Measurements from ENCODE around the gene RALGPS1. TPM values are rescaled to one million over a fixed set of nuclear protein-coding genes. Genes with fewer than 3 reads are reported as not detected.

RALGPS1 gene
- total RNA-seq, 1 experiment from 2014 or later, result 18.6 TPM

DNA sequence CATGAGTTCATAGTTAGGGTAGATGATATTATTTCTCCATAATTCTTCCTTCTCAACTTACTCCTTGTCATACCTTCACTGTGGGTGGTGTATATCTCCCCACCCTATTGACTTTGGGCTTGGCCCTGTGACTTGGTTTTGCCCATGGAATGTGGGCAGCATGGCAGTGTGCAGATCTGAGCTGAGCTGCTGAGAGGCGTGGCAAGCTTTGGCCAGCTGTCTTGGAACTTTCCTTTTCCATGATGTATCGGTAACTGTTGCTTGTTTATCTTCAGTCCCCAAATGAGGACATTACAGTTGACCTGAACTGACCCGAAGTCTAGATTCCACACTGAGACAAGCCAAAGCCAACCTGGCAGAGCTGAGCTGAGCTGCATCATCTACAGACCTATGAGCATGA lies 70.4 kb downstream of the RALGPS1 start:
- Histone ChIP-seq H3T11ph (ENCODE audit: low read length) (no peak overlapping the region), H2AFZ (ENCODE audit: low read length) (no peak overlapping the region), H2BK15ac (ENCODE audit: low read depth, low read length) (no peak overlapping the region), H4K20me1 (ENCODE audit: control insufficient read depth, insufficient read depth, insufficient read length) (no peaks in the 10 kb centered on the region), H2BK20ac (ENCODE audit: low read depth, low read length, poor library complexity, severe bottlenecking) (no peak overlapping the region), H2BK5ac (ENCODE audit: insufficient read length, low read length) (no peak overlapping the region), H3K18ac (ENCODE audit: insufficient read length, low read depth, low read length) (no peak overlapping the region), H4K8ac (replicated peaks; ENCODE audit: insufficient read length, low read depth, low read length) (no peak overlapping the region), H3K27me3 (ENCODE audit: insufficient read depth, low read length) (no peaks in the 10 kb centered on the region), H3K79me2 (ENCODE audit: insufficient read depth, low read length) (no peaks in the 10 kb centered on the region), H4K91ac (ENCODE audit: insufficient read length, low read depth, low read length) (no peak overlapping the region), H3K79me1 (ENCODE audit: insufficient read depth, low read depth, low read length, poor library complexity, severe bottlenecking) (no peaks in the 10 kb centered on the region), H3K14ac (ENCODE audit: insufficient read depth, low read length) (no peak overlapping the region), H3K9me3 (ENCODE audit: control insufficient read depth, low read depth, low read length) (no peaks in the 10 kb centered on the region), H2BK12ac (ENCODE audit: insufficient read length, low read depth, low read length) (no peak overlapping the region), H3K4ac (ENCODE audit: low read depth, low read length) (no peak overlapping the region), H3K4me2 (ENCODE audit: insufficient read depth, insufficient read length, low read length) (no peak overlapping the region), H3K9ac (ENCODE audit: extremely low read depth, insufficient read length, low read length) (no peak overlapping the region), H3K27ac (ENCODE audit: insufficient read length, low read depth, low read length) (no peak overlapping the region), H2BK120ac (ENCODE audit: low read depth, low read length, poor library complexity, severe bottlenecking) (no peak overlapping the region), H3K56ac (ENCODE audit: insufficient read length, low read depth, low read length) (no peak overlapping the region), H2AK5ac (ENCODE audit: insufficient read length, low read length) (no peak overlapping the region), H4K5ac (ENCODE audit: insufficient read length, low read depth, low read length) (no peak overlapping the region), H3K4me1 (ENCODE audit: insufficient read depth, low read length) (no peaks in the 10 kb centered on the region), H3K23ac (ENCODE audit: insufficient read length, low read depth, low read length) (no peak overlapping the region), H3K23me2 (ENCODE audit: insufficient read length, low read depth, low read length, poor library complexity, severe bottlenecking) (no peaks in the 10 kb centered on the region)
- no peaks in the 10 kb centered on the region for H3K27me3 Mint-ChIP-seq (ENCODE audit: low read depth)
- no peak overlapping the region for H3K4me3 Mint-ChIP-seq
- no CpG with 5 or more reads among the region's 3 CpGs for WGBS (ENCODE audit: extremely low coverage, insufficient read length, low lambda C conversion rate)
- H3K36me3 Mint-ChIP-seq (ENCODE audit: insufficient read depth in 1 of 3, low read depth in 3 of 3), result peaks cover 0 to 2% (median 0%) of the 10 kb centered on the region in 3 experiments; a peak in 2 of 7 replicates
- no peak for TF ChIP-seq CTCF (conservative IDR thresholded peaks at IDR 0.05)
- 0 out of 5 replicates have a peak, but pooled peaks cover 0 to 2% of the 10 kb centered on the region in 2 experiments for H3K9me3 Mint-ChIP-seq
- peaks cover 0 to 2% of the 10 kb centered on the region in 2 experiments; a peak in 1 of 4 replicates for H3K4me1 Mint-ChIP-seq
- H3K27ac Mint-ChIP-seq, result peak overlapping the region in 1 of 3 experiments; percentile 27; a peak in 1 of 7 replicates
- no peak for DNase-seq

Measured in H9 (cell line).